Lung (tissue), 12 donors: ENCODE results near the gene TTYH3. TPM values are rescaled to one million over a fixed set of nuclear protein-coding genes. Genes with fewer than 3 reads are reported as not detected.
A peak's percentile ranks its signal among the peaks of the same experiment; 100 is the strongest.

Source experiments
- ATAC-seq: fragments of 200-7000 bp; cut with Tn5 transposase; one replicate; pipeline ENCODE4 v1.9.1; 2020; ENCODE audit warnings: moderate number of reproducible peaks; ENCODE audit not compliant: insufficient read depth, low FRiP score
- DNase-seq, 3 donors: peaks; one replicate each; pipeline ENCODE4 v3.0.0-alpha.2; 2013 to 2017
- H3K27ac ChIP-seq, 2 donors: one replicate each; pipeline ENCODE4 v1.5.1; 2013; ENCODE audit warnings: mild to moderate bottlenecking in 2 of 2, moderate library complexity in 2 of 2, control low read depth in 1 of 2, inconsistent platforms in 1 of 2, low read depth in 1 of 2, low read length in 1 of 2
- H3K27me3 ChIP-seq, 3 donors: one replicate each; pipeline ENCODE4 v1.5.1; 2013; ENCODE audit warnings: low read length in 2 of 3; ENCODE audit not compliant: control insufficient read depth in 3 of 3, insufficient read depth in 3 of 3
- H3K36me3 ChIP-seq, 4 donors: one replicate each; pipeline ENCODE4 v1.5.1; 2013; ENCODE audit warnings: low read length in 4 of 4, mild to moderate bottlenecking in 1 of 4, moderate library complexity in 1 of 4; ENCODE audit not compliant: control insufficient read depth in 4 of 4, insufficient read depth in 4 of 4
- H3K4me1 ChIP-seq, 5 donors: one replicate each; pipeline ENCODE4 v1.5.1; 2013; ENCODE audit warnings: low read length in 5 of 5, mild to moderate bottlenecking in 2 of 5, moderate library complexity in 1 of 5; ENCODE audit not compliant: control insufficient read depth in 5 of 5, insufficient read depth in 5 of 5
- H3K4me3 ChIP-seq: one replicate; pipeline ENCODE4 v1.5.1; 2013; ENCODE audit warnings: mild to moderate bottlenecking, control low read depth, moderate library complexity
- H3K9ac ChIP-seq, 2 donors: one replicate each; pipeline ENCODE4 v1.5.1; 2013; ENCODE audit warnings: low read length in 2 of 2, control low read depth in 1 of 2; ENCODE audit not compliant: insufficient read depth in 1 of 2
- H3K9me3 ChIP-seq, 4 donors: one replicate each; pipeline ENCODE4 v1.5.1; 2013; ENCODE audit warnings: low read length in 3 of 4, mild to moderate bottlenecking in 1 of 4, moderate library complexity in 1 of 4; ENCODE audit not compliant: control insufficient read depth in 4 of 4, insufficient read depth in 3 of 4
- CTCF ChIP-seq: IDR thresholded peaks from 2 replicates; pipeline ENCODE4 v1.5.1; 2012; ENCODE audit warnings: mild to moderate bottlenecking; ENCODE audit errors: control extremely low read depth, extremely low read depth
- WGBS, 2 donors: extraction: QIAGEN DNeasy Blood & Tissue Kit; methylation state at CpG; one replicate each; pipeline ENCODE4 v1.1.7; 2013; 5-methylcytosine and 5-hydroxymethylcytosine counted together
- polyA plus RNA-seq, 2 donors: library from polyadenylated mRNA; stranded (reverse); fragments of 200-250 nt; gene quantifications; one replicate each; pipeline ENCODE4 v1.2.1, GENCODE V29; 2013
- total RNA-seq, 2 donors: library from RNA; depleted of rRNA in 1 of 2; stranded (reverse); fragments of >200 nt in 1 of 2; gene quantifications; one replicate each; pipeline ENCODE4 v1.2.1, GENCODE V29; 2014 to 2021
- donor health status: control.
- donor health status: control.
- donor health status: Bipolar disorder and iron deficiency.
- donor health status: healthy.
- donor health status: DM: yes; HTN: yes; CAD: no.

TTYH3 gene
- total and polyA plus RNA-seq, 4 donors: 14.3 to 74.0 (median 55.8) TPM

- 83 to 84% methylated on average over 29 of the region's 29 CpGs for WGBS, 2 donors
- no peak overlapping the region for H3K27ac ChIP-seq
- H3K4me3 ChIP-seq: no peak overlapping the region
- peaks cover 0 to 32% (median 14%) of the 10 kb centered on the region in 4 donors for H3K36me3 ChIP-seq
- DNase-seq: peak in 1 of 3 donors; percentile 33
- no peak overlapping the region for H3K9ac ChIP-seq
- TF ChIP-seq CTCF: no peak
- no peaks in the 10 kb centered on the region for H3K27me3 ChIP-seq
- H3K9me3 ChIP-seq: no peaks in the 10 kb centered on the region
- peaks cover 0 to 6% (median 0%) of the 10 kb centered on the region in 5 donors for H3K4me1 ChIP-seq
- ATAC-seq: no peak
Observed at GRCh38 chr7:2598154-2598823, 33.5 kb upstream of the TTYH3 start.

- peaks cover 0 to 10% (median 0%) of the 10 kb centered on the region in 5 donors for H3K4me1 ChIP-seq
- no peak overlapping the region for H3K27ac ChIP-seq
- ATAC-seq (no peak), DNase-seq (no peak)
- no peak overlapping the region for H3K4me3 ChIP-seq
- TF ChIP-seq CTCF: no peak
- no peaks in the 10 kb centered on the region for H3K27me3 ChIP-seq
- no peak overlapping the region for H3K9ac ChIP-seq
- H3K9me3 ChIP-seq: no peaks in the 10 kb centered on the region
- 79 to 85% methylated on average over 9 of the region's 9 CpGs for WGBS, 2 donors
- H3K36me3 ChIP-seq: peaks cover 0 to 20% (median 11%) of the 10 kb centered on the region in 4 donors
Observed at GRCh38 chr7:2601065-2601464, 30.7 kb upstream of the TTYH3 start.

GRCh38 chr7:2601907-2602306, 29.9 kb upstream of the TTYH3 start:
- H3K27me3 ChIP-seq: no peaks in the 10 kb centered on the region
- no peak for ATAC-seq
- WGBS, 2 donors: 93 to 97% methylated on average over 11 of the region's 11 CpGs
- H3K9me3 ChIP-seq: no peaks in the 10 kb centered on the region
- no peak overlapping the region for H3K4me3 ChIP-seq
- H3K27ac ChIP-seq: no peak overlapping the region
- peaks cover 0 to 15% (median 0%) of the 10 kb centered on the region in 5 donors for H3K4me1 ChIP-seq
- no peak overlapping the region for H3K9ac ChIP-seq
- peaks cover 0 to 20% (median 8%) of the 10 kb centered on the region in 4 donors for H3K36me3 ChIP-seq
- TF ChIP-seq CTCF: no peak
- no peak for DNase-seq
